Prostate gland (tissue), 2 donors: ENCODE results near the gene CHD5. TPM values are rescaled to one million over a fixed set of nuclear protein-coding genes. Genes with fewer than 3 reads are reported as not detected.

Experiments used
- DNase-seq: peaks from one replicate; pipeline ENCODE4 v3.0.0-alpha.2; 2019; ENCODE audit warnings: low spot score
- H3K27ac ChIP-seq, 2 donors: fragments of 200-600 bp; sonication (generic); 2 replicates each; pipeline ENCODE4 v1.5.1; 2017 to 2019
- H3K27me3 ChIP-seq: fragments of 200-600 bp; sonication (generic); replicated peaks from 2 replicates; pipeline ENCODE4 v1.5.1; 2019; ENCODE audit not compliant: insufficient read depth
- H3K36me3 ChIP-seq, 2 donors: fragments of 200-600 bp; sonication (generic); 1 replicate in 1 of 2; 2 replicates in 1 of 2; pipeline versions ENCODE4 v1.5.1 to v1.8.1; 2017 to 2019
- H3K4me1 ChIP-seq: fragments of 200-600 bp; sonication (generic); replicated peaks from 2 replicates; pipeline ENCODE4 v1.5.1; 2019
- H3K4me3 ChIP-seq, 2 donors: fragments of 200-600 bp; sonication (generic); 2 replicates each; pipeline ENCODE4 v1.5.1; 2017 to 2019
- H3K9me3 ChIP-seq: fragments of 200-600 bp; sonication (generic); 2 replicates; pipeline ENCODE4 v1.5.1; 2017
- POLR2A ChIP-seq: fragments of 450-650 bp; IDR thresholded peaks from one replicate; pipeline ENCODE4 v1.6.1; 2016; ENCODE audit warnings: antibody characterized with exemption, mild to moderate bottlenecking
- POLR2AphosphoS5 ChIP-seq: sonication (generic); formaldehyde crosslinking; IDR thresholded peaks from one replicate; pipeline ENCODE4 v1.6.1; 2017; ENCODE audit warnings: antibody characterized with exemption
- WGBS: methylation state at CpG from one replicate; pipeline ENCODE4 v1.1.5; 2018; 5-methylcytosine and 5-hydroxymethylcytosine counted together
- intact Hi-C: fragments of 100-400 bp; cut with DNase I; formaldehyde crosslinking; loops from one replicate; pipeline ENCODE4 v1.14.2; 2022
- total RNA-seq, 2 donors: library from RNA; depleted of rRNA; stranded (reverse); fragments of >200 nt; gene quantifications; one replicate each; pipeline ENCODE4 v1.1.0, GENCODE V29; 2016
- TF ChIP-seq, protein P1 (sequence below), 4 experiments: fragments of 200-600 bp in 2 of 4; fragments of 450-650 bp in 2 of 4; sonication (generic) in 2 of 4; IDR thresholded peaks; 1 replicate in 3 of 4; 2 replicates in 1 of 4; pipeline ENCODE4 v1.5.1; 2016 to 2019; ENCODE audit warnings: antibody characterized with exemption in 4 of 4, mild to moderate bottlenecking in 2 of 4, moderate library complexity in 2 of 4

The CHD5 gene
- total RNA-seq, 2 donors from 2014 or later, result 4.9 to 17.0 TPM

DNA sequence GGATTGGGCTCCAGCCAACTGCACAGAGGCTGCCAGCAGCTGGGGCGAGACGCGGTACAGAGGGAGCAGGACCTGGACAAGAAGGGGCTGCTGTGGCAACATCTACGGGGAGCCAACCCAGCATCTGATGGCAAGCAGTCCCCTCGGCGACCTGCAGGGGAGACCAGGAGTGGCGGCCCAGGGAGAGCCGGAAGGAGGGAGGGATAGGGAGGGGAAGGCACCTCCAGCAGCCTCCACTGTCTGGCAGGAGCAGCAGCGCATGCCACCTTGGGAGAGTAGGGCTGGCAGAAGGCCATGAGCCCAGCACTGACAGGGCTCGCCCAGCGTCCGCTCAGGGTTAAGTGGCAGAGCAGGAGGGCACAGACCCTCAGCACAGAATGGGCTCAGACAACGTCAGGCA, 17.3 kb downstream of the CHD5 start:
- intact Hi-C loops, result no loop called here
- Histone ChIP-seq H3K4me1 (peaks cover 3% of the 10 kb centered on the region), H3K27me3 (peaks cover 7% of the 10 kb centered on the region), H3K36me3 (no peaks in the 10 kb centered on the region), H3K4me3 (no peak overlapping the region), H3K9me3 (no peaks in the 10 kb centered on the region), H3K27ac (no peak overlapping the region)
- TF ChIP-seq POLR2AphosphoS5 (no peak), POLR2A (no peak)
- TF ChIP-seq, protein P1, sequence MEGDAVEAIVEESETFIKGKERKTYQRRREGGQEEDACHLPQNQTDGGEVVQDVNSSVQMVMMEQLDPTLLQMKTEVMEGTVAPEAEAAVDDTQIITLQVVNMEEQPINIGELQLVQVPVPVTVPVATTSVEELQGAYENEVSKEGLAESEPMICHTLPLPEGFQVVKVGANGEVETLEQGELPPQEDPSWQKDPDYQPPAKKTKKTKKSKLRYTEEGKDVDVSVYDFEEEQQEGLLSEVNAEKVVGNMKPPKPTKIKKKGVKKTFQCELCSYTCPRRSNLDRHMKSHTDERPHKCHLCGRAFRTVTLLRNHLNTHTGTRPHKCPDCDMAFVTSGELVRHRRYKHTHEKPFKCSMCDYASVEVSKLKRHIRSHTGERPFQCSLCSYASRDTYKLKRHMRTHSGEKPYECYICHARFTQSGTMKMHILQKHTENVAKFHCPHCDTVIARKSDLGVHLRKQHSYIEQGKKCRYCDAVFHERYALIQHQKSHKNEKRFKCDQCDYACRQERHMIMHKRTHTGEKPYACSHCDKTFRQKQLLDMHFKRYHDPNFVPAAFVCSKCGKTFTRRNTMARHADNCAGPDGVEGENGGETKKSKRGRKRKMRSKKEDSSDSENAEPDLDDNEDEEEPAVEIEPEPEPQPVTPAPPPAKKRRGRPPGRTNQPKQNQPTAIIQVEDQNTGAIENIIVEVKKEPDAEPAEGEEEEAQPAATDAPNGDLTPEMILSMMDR (IDR thresholded peaks at IDR 0.05), result no peak
- no peak for DNase-seq
- WGBS, result 42% methylated on average over 13 of the region's 13 CpGs

DNA sequence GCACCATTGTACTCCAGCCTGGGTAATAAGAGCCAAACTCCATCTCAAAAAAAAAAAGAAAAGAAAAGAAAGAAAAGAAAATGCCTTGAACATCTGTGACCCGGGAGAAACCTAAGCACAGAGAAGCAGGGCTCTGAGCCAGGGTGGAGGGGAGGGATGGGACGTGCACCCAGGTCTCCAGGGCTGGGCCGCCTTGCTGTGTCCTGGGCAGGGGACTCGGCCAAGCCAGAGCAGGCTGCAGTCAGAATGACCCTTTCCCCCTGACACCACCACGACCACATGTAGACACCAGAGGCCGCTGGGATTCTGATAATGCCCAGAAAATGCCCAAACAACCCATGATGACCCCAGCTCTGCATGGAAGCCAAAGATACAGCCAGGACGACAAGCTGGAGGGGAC, 17.8 kb downstream of the CHD5 start:
- Histone ChIP-seq H3K4me3 (no peak overlapping the region), H3K4me1 (peaks cover 7% of the 10 kb centered on the region), H3K9me3 (no peaks in the 10 kb centered on the region), H3K36me3 (no peaks in the 10 kb centered on the region), H3K27ac (no peak overlapping the region), H3K27me3 (peaks cover 7% of the 10 kb centered on the region)
- intact Hi-C loops, result no loop called here
- DNase-seq, result no peak
- TF ChIP-seq POLR2AphosphoS5 (no peak), POLR2A (no peak)
- TF ChIP-seq, protein P1 (IDR thresholded peaks at IDR 0.05), result no peak
- 87% methylated on average over 7 of the region's 7 CpGs for WGBS

DNA sequence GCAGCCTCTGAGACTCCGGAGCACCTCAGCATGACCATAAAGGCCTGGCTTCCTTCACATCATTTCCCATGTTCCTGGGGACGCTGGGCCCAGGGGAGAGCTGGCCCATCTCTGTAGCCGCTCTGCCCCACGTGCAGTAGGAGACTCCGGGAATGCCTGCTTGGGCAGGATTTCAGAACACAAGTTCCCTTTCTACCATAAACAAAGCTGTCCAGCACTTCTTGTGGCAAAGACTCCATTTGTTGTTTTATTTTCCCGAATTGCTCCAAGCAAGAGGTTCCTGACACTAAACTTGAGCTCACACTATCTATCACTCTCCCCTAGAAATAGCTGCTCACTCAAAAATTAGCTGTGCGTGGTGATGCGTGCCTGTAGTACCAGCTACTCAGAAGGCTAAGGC, 21.9 kb downstream of the CHD5 start:
- Histone ChIP-seq H3K4me1 (peaks cover 8% of the 10 kb centered on the region), H3K4me3 (no peak overlapping the region), H3K36me3 (no peaks in the 10 kb centered on the region), H3K9me3 (no peaks in the 10 kb centered on the region), H3K27ac (no peak overlapping the region), H3K27me3 (peaks cover 2% of the 10 kb centered on the region)
- no peak for DNase-seq
- intact Hi-C loops, result no loop called here
- 53% methylated on average over 8 of the region's 8 CpGs for WGBS
- no peak for TF ChIP-seq POLR2A
- TF ChIP-seq, protein P1 (IDR thresholded peaks at IDR 0.05), result no peak
- TF ChIP-seq POLR2AphosphoS5, result no peak

DNA sequence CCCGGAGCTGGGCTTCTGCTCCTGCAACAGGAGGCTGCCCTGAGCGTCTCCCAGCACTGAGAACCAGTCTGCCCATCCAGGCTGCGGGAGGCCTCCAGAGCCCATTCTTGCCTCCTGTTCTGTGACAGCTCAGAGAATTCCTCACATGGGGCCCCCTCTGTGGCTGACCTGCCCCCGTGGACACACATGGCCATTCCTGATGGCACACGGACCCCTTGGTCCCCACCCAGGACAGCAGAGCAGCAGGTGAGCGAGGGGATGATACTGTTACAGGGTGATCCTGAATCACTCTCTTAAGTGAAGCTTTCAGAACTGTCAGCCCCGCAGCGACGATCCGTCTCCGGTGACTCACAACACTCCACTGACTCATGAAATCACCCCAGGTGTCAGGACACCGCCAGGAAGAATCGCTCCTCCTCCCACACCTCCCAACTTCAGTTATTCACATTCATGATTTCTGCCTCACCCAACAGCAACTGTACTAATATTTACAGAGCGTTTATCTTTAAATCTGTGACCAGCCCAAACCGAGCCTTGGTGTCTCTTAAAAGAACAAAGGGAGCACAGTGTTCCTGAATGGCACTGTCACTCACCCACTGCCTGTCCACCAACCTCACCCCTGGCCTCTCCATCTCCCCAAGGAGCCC, 22.5 kb downstream of the CHD5 start:
- Histone ChIP-seq H3K4me3 (no peak overlapping the region), H3K9me3 (no peaks in the 10 kb centered on the region), H3K27me3 (peaks cover 2% of the 10 kb centered on the region), H3K27ac (no peak overlapping the region), H3K36me3 (no peaks in the 10 kb centered on the region), H3K4me1 (peaks cover 8% of the 10 kb centered on the region)
- intact Hi-C loops, result no loop called here
- DNase-seq, result peak; percentile 55
- WGBS, result 36% methylated on average over 15 of the region's 15 CpGs
- TF ChIP-seq, protein P1 (IDR thresholded peaks at IDR 0.05), result no peak
- TF ChIP-seq POLR2A (no peak), POLR2AphosphoS5 (peak; percentile 73)

DNA sequence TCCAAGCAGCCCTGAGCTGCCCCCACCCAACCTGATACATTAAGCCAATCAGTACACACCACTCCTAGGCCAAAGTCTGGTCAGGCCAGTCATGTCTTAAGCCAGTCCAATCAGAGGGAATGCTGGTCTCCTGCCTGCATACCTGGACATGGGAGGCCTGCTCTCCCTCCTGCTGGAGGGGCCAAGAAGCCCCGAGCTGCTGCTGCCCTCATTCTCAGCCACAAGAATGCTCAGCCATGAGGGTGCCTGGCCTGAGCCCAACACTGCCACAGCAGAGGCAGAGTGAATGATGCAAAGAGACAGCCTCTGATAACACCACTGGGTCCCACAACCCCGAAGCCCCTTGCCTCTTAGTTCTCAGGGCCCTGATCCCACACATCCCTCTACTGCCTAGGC, 23.0 kb downstream of the CHD5 start:
- peaks cover 2% of the 10 kb centered on the region for H3K27me3 ChIP-seq
- 50% methylated on average over 1 of the region's 2 CpGs for WGBS
- no peaks in the 10 kb centered on the region for H3K36me3 ChIP-seq
- H3K27ac ChIP-seq, result no peak overlapping the region
- no peak for DNase-seq
- H3K9me3 ChIP-seq, result no peaks in the 10 kb centered on the region
- H3K4me1 ChIP-seq, result peaks cover 8% of the 10 kb centered on the region
- no peak for TF ChIP-seq POLR2A
- TF ChIP-seq, protein P1 (IDR thresholded peaks at IDR 0.05), result no peak
- no peak for TF ChIP-seq POLR2AphosphoS5
- intact Hi-C loops, result no loop called here
- no peak overlapping the region for H3K4me3 ChIP-seq
